Measurements from ENCODE around the gene STXBP1. TPM values are rescaled to one million over a fixed set of nuclear protein-coding genes. Genes with fewer than 3 reads are reported as not detected.
A peak's percentile ranks its signal among the peaks of the same experiment; 100 is the strongest.

Gene STXBP1
- total RNA-seq, 2 donors from 2014 or later, result 32.2 to 47.6 TPM

GRCh38 chr9:127634698-127635097 is 22.6 kb downstream of the STXBP1 start:
- intact Hi-C loops (cut with DNase I), result no loop called here
- Histone ChIP-seq H3K36me3 (no peaks in the 10 kb centered on the region), H3K27ac (no peak overlapping the region), H3K4me3 (no peak overlapping the region), H3K9me3 (no peaks in the 10 kb centered on the region), H3K27me3 (replicated peaks; ENCODE audit: insufficient read depth) (no peaks in the 10 kb centered on the region), H3K4me1 (replicated peaks) (no peaks in the 10 kb centered on the region)
- DNase-seq (ENCODE audit: low spot score), result no peak
- WGBS, result 94% methylated on average over 5 of the region's 5 CpGs
- TF ChIP-seq POLR2AphosphoS5 (IDR thresholded peaks at IDR 0.05) (no peak), POLR2A (IDR thresholded peaks at IDR 0.05) (no peak)
- TF ChIP-seq, protein P1, sequence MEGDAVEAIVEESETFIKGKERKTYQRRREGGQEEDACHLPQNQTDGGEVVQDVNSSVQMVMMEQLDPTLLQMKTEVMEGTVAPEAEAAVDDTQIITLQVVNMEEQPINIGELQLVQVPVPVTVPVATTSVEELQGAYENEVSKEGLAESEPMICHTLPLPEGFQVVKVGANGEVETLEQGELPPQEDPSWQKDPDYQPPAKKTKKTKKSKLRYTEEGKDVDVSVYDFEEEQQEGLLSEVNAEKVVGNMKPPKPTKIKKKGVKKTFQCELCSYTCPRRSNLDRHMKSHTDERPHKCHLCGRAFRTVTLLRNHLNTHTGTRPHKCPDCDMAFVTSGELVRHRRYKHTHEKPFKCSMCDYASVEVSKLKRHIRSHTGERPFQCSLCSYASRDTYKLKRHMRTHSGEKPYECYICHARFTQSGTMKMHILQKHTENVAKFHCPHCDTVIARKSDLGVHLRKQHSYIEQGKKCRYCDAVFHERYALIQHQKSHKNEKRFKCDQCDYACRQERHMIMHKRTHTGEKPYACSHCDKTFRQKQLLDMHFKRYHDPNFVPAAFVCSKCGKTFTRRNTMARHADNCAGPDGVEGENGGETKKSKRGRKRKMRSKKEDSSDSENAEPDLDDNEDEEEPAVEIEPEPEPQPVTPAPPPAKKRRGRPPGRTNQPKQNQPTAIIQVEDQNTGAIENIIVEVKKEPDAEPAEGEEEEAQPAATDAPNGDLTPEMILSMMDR (IDR thresholded peaks at IDR 0.05), result no peak

DNA sequence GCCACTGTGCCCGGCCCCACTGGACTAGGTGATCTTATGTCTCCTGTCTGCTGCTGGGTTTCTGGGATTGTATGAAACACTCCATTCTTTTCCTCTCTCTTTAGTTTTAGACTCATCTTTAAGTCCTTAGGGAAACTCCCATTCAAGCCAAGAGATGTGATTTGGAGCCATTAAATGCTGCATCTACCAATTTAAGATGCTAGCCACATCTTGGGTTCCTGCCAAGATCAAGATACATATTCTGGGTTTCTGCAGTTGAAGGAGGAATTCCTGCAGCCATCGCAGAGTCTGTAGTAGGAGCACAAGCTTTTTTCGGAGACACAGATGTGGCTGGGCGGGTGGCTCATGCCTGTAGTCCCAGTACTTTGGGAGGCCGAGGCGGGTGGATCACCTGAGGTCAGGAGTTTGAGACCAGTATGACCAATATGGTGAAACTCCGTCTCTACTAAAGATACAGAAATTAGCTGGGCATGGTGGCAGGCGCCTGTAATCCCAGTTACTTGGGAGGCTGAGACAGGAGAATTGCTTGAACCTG is 23.2 kb downstream of the STXBP1 start:
- no peak for TF ChIP-seq POLR2AphosphoS5 (IDR thresholded peaks at IDR 0.05)
- TF ChIP-seq, protein P1 (IDR thresholded peaks at IDR 0.05), result no peak
- TF ChIP-seq POLR2A (IDR thresholded peaks at IDR 0.05), result no peak
- WGBS, result 92% methylated on average over 8 of the region's 8 CpGs

DNA sequence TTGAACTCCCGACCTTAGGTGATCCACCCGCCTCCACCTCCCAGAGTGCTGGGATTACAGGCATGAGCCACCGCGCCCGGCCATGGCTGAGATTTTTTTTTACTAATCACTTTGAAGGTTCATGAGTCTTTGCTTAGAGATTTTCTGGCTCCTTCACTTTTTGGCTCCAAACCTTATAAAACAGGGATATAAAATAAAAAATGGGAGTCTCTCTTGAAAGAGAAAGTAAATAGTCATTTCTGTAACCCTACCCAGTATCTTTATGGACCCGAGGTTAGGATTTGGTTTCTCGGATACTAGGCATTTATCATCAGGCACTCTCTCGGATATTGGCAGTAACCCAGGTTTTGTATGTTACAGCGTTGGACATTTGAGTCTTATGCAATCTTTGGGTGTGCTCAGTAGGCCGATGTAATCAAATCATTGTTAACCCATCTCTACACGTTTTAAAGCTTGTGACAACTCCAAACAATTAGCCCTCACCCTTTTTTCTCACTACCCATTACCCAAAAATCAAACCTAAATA is 25.3 kb downstream of the STXBP1 start:
- Histone ChIP-seq H3K27ac (no peak overlapping the region), H3K4me1 (replicated peaks) (no peaks in the 10 kb centered on the region), H3K9me3 (no peaks in the 10 kb centered on the region), H3K4me3 (peak overlapping the region in 1 of 2 donors; percentile 4), H3K27me3 (replicated peaks; ENCODE audit: insufficient read depth) (no peaks in the 10 kb centered on the region), H3K36me3 (no peaks in the 10 kb centered on the region)
- WGBS, result 18% methylated on average over 11 of the region's 11 CpGs
- TF ChIP-seq POLR2A (IDR thresholded peaks at IDR 0.05) (no peak), POLR2AphosphoS5 (IDR thresholded peaks at IDR 0.05) (peak; percentile 57)
- TF ChIP-seq, protein P1 (IDR thresholded peaks at IDR 0.05), result no peak
- DNase-seq (ENCODE audit: low spot score), result peak; percentile 53
- intact Hi-C loops (cut with DNase I), result no loop called here

More for the DNA sequence above, 23.2 kb downstream of the STXBP1 start:
- Histone ChIP-seq H3K9me3 (no peaks in the 10 kb centered on the region), H3K27ac (no peak overlapping the region), H3K4me3 (no peak overlapping the region), H3K27me3 (replicated peaks; ENCODE audit: insufficient read depth) (no peaks in the 10 kb centered on the region), H3K36me3 (no peaks in the 10 kb centered on the region), H3K4me1 (replicated peaks) (no peaks in the 10 kb centered on the region)
- no peak for DNase-seq (ENCODE audit: low spot score)
- intact Hi-C loops (cut with DNase I), result no loop called here

GRCh38 chr9:127640908-127641545 is 28.9 kb downstream of the STXBP1 start:
- intact Hi-C loops (cut with DNase I), result no loop called here
- WGBS, result 87% methylated on average over 5 of the region's 5 CpGs
- no peaks in the 10 kb centered on the region for H3K4me1 ChIP-seq (replicated peaks)

More at GRCh38 chr9:127640908-127641545, 28.9 kb downstream of the STXBP1 start:
- Histone ChIP-seq H3K27me3 (replicated peaks; ENCODE audit: insufficient read depth) (no peaks in the 10 kb centered on the region), H3K36me3 (no peaks in the 10 kb centered on the region), H3K27ac (no peak overlapping the region), H3K9me3 (no peaks in the 10 kb centered on the region), H3K4me3 (no peak overlapping the region)
- TF ChIP-seq POLR2A (IDR thresholded peaks at IDR 0.05), result no peak
- no peak for TF ChIP-seq POLR2AphosphoS5 (IDR thresholded peaks at IDR 0.05)
- TF ChIP-seq, protein P1 (IDR thresholded peaks at IDR 0.05), result no peak
- no peak for DNase-seq (ENCODE audit: low spot score)
